Subcutaneous abdominal adipose tissue (tissue), 5 donors: ENCODE measurements around the gene PHC2.
"Not testable (repeated sequence)": the region's sequence is repeated elsewhere in the genome, so short reads cannot be mapped to it uniquely, and the experiment has no call there.

Experiments used
- H3K27ac ChIP-seq: one replicate; pipeline ENCODE4 v1.7.0; 2013; ENCODE audit warnings: low read depth, mild to moderate bottlenecking, inconsistent platforms, low read length, moderate library complexity
- H3K27me3 ChIP-seq, 5 donors: one replicate each; pipeline ENCODE4 v1.7.0; 2013; ENCODE audit warnings: low read length in 5 of 5, inconsistent platforms in 1 of 5; ENCODE audit not compliant: control insufficient read depth in 5 of 5, insufficient read depth in 4 of 5
- H3K36me3 ChIP-seq, 5 donors: one replicate each; pipeline ENCODE4 v1.7.0; 2013; ENCODE audit warnings: low read length in 5 of 5; ENCODE audit not compliant: control insufficient read depth in 5 of 5, insufficient read depth in 5 of 5
- H3K4me1 ChIP-seq, 5 donors: one replicate each; pipeline ENCODE4 v1.7.0; 2013; ENCODE audit warnings: low read length in 5 of 5, mild to moderate bottlenecking in 3 of 5, moderate library complexity in 1 of 5; ENCODE audit not compliant: control insufficient read depth in 5 of 5, insufficient read depth in 5 of 5
- H3K4me3 ChIP-seq, 5 donors: one replicate each; pipeline ENCODE4 v1.7.0; 2013; ENCODE audit warnings: low read length in 5 of 5, low read depth in 1 of 5
- H3K9ac ChIP-seq, 5 donors: one replicate each; pipeline ENCODE4 v1.7.0; 2013; ENCODE audit warnings: low read length in 5 of 5, mild to moderate bottlenecking in 4 of 5, moderate library complexity in 3 of 5
- H3K9me3 ChIP-seq, 5 donors: one replicate each; pipeline ENCODE4 v1.7.0; 2013; ENCODE audit warnings: low read length in 5 of 5; ENCODE audit not compliant: control insufficient read depth in 5 of 5
- donor health status: healthy.
- donor health status: healthy.
- donor health status: healthy.
- donor health status: healthy.
- donor health status: healthy.

Gene PHC2

DNA sequence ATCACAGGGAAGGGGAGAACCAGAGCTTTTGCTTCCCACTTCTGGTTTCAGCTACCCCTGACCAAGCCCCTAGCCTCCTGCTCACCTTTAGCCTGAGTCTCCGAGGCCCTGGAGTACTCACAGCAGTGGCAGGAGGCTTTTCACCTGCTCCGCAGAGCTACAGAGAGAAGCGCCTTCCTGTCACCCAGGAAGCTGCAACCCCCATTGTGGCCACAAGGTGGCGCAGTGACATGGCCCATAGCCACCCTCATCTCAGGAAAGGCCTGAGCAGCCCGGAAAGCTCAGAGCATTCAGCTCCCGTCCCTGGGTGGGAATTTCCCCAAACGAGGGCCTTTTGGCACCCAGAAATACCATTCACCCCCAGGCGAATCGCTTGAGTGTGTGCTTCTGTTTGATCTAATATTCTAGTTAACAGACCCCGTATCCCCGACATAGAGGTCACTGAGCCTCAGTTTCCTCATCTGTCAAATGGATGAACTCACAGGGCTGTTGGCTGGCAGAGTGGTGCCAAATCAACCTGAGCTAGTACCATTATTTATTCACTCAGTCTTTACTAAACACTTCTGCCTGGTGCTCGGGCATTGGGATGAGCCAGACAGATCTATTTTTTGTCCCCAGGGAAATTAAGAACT lies 135.3 kb downstream of the PHC2 start:
- no peak overlapping the region for H3K9ac ChIP-seq

DNA sequence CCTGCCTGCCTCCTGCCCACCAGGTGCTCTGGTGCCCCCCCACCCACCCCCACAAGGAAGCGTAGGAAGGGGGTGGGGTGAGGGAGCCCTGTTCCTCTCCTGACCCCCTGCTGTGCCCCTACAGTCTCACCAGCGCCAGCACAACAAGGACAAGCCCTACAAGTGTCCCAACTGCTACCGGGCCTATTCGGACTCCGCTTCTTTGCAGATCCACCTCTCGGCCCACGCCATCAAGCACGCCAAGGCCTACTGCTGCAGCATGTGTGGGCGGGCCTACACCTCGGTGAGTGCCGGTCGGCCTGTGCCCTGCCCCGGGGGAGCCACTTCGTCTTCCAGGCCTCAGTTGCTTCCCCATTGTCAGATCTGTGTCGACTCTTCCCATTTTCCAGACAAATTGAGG lies 135.9 kb downstream of the PHC2 start:
- peaks cover 2 to 64% (median 44%) of the 10 kb centered on the region in 5 donors for H3K36me3 ChIP-seq

More for the DNA sequence above, 135.3 kb downstream of the PHC2 start:
- H3K4me3 ChIP-seq = no peak overlapping the region
- H3K9me3 ChIP-seq = no peaks in the 10 kb centered on the region
- H3K4me1 ChIP-seq = peaks cover 3 to 8% (median 4%) of the 10 kb centered on the region in 5 donors
- no peaks in the 10 kb centered on the region for H3K27me3 ChIP-seq
- peaks cover 2 to 66% (median 44%) of the 10 kb centered on the region in 5 donors for H3K36me3 ChIP-seq
- peak overlapping the region; percentile 50 for H3K27ac ChIP-seq

DNA sequence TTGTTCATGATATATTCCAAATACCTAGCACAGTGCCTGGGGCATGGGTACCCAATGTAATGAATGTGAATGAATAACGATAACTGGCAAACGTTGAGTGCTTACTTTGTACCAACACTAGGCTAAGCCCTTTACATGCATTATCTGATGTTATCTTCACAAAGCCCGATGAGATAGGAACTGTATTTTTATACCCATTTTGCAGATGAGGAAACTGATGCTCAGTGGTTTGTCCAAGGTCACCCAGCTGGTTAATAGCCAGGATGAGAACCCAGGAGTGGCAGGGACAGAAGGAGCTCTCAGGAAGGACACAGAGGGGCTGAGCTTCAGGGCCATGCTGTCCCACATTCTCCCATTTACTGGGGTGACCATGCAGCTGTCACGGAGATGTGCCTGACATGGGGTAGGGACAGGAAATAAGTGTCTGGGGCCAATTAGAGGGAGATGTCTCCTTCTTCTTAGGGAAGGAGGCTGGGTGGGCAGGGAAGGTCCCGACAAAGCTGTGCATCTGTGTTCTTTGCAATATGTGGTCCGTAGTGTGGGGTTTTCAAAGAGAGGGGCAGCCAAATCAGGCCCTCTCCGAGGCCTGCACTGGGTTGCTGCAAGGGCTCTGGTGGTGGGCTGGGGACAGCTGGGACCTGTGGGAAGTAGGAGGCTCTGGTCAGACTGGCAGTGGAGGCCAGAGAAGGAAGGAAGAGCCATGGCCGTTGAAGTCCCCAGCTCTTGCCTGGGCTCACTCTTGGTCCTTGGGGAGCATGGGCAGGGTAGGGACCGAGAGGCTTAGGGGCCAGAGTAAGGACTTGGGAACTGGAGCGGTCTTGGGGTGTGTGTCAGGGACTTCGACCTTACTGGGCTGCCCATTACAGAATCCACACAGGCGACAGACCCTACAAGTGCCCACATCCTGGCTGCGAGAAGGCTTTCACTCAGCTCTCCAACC lies 136.6 kb downstream of the PHC2 start:
- Histone ChIP-seq H3K4me3 (no peak overlapping the region), H3K9me3 (no peaks in the 10 kb centered on the region), H3K27me3 (no peaks in the 10 kb centered on the region), H3K9ac (no peak overlapping the region), H3K4me1 (peaks cover 0 to 6% (median 4%) of the 10 kb centered on the region in 5 donors), H3K36me3 (peaks cover 2 to 60% (median 43%) of the 10 kb centered on the region in 5 donors), H3K27ac (no peak overlapping the region)

More for the DNA sequence above, 135.9 kb downstream of the PHC2 start:
- Histone ChIP-seq H3K4me3 (no peak overlapping the region), H3K4me1 (peaks cover 0 to 6% (median 4%) of the 10 kb centered on the region in 5 donors), H3K9me3 (no peaks in the 10 kb centered on the region), H3K9ac (no peak overlapping the region), H3K27me3 (no peaks in the 10 kb centered on the region), H3K27ac (no peak overlapping the region)

DNA sequence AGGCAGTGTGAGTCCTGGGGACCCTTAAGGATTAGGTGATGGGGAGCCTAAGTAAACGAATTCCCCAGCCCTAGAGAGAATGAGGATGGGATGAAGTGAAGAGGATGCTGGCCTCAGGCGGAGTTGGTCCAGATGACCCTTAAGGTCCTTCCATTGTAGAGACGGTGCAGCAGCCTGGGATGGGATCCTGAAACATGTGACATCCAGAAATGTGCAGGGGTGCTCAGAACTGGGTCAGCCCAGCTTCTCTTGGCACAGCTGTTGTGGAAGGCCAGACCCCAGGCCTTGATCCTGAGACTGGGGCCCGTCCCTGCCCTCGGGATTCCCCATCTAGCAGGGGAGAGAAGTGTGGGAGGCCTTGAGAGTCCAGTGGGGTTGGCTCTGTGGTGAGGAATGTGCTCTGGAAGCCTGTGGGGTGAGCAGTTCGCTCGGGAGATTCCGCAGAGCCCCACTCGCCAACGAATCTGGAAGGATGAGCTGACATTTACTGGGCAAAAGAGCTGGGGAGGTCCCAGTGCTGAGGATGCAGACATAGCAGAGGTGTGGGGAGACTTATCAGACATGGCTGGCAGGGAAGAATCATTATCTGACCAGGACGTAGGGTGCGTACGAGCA lies 138.1 kb downstream of the PHC2 start:
- Histone ChIP-seq H3K9ac (no peak overlapping the region), H3K27me3 (no peaks in the 10 kb centered on the region), H3K36me3 (peaks cover 2 to 60% (median 44%) of the 10 kb centered on the region in 5 donors), H3K9me3 (no peaks in the 10 kb centered on the region), H3K4me1 (peaks cover 0 to 6% (median 2%) of the 10 kb centered on the region in 5 donors), H3K27ac (no peak overlapping the region), H3K4me3 (no peak overlapping the region)

DNA sequence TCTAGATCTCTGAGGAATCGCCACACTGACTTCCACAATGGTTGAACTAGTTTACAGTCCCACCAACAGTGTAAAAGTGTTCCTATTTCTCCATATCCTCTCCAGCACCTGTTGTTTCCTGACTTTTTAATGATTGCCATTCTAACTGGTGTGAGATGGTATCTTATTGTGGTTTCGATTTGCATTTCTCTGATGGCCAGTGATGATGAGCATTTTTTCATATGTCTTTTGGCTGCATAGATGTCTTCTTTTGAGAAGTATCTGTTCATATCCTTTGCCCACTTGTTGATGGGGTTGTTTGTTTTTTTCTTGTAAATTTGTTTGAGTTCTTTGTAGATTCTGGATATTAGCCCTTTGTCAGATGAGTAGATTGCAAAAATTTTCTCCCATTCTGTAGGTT lies 140.3 kb downstream of the PHC2 start:
- H3K27ac ChIP-seq, H3K27me3 ChIP-seq, H3K9me3 ChIP-seq, H3K9ac ChIP-seq, H3K4me3 ChIP-seq: not testable (repeated sequence)
- Histone ChIP-seq H3K4me1 (peaks cover 0 to 15% (median 0%) of the 10 kb centered on the region in 5 donors), H3K36me3 (peaks cover 2 to 52% (median 36%) of the 10 kb centered on the region in 5 donors)

DNA sequence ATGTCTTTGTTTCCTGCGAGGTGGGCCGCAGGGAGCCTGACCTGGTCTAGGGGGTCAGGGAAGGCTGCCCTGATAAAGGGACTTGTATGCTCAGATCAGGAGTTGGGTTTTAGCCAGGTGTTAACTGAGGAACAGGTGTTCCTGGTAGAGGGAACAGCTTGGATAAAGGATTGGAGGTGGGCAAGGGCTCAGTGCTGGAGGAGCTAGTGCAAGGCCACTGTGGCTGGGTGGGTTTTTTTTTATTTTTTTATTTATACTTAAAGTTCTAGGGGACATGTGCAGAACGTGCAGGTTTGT lies 141.1 kb downstream of the PHC2 start:
- Histone ChIP-seq H3K4me3 (no peak overlapping the region), H3K27me3 (no peaks in the 10 kb centered on the region), H3K27ac (no peak overlapping the region), H3K9ac (no peak overlapping the region), H3K9me3 (no peaks in the 10 kb centered on the region), H3K4me1 (peaks cover 0 to 13% (median 0%) of the 10 kb centered on the region in 5 donors), H3K36me3 (peaks cover 2 to 52% (median 34%) of the 10 kb centered on the region in 5 donors)

DNA sequence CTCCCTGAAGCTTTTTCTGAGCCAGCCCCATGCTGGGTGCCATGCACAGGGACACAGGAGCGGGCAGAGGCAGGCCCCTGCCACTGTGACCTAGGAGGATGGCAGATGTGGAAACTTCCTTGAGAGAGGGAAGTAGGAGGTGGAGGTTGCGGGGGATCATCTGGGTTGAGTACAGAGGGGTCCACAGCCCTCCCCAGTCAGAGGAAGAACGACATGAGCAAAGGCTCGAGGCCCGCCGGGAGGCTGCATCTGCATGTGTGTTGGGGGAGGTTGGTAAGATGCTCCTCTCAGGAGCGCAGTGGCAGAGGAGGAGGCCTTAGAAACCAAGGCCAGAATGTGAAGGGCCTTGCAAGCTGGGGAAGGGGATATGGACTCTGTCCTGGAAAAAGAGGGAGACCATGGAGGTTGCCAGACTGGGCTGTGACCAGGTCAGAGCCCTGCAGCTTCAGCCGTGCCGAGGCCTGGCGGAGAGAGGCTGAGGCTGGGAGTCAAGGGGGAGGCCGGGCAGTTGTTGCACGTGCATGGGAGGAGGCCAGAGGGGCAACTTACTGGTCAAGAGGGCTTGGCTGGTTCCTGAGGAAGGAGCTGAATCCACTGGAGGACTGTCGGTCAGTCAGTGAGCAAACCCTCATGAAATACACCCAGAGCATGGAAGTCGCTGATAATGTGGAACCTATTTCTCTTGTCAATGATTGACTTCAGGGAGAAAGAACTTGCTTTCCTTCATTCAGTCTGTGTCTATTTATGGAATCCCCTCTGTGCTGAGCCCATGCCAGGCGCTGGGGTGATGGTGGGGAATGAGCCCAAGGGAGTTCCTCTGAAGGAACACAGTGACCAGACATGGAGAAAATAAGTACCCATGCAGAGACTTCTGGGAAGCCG lies 141.7 kb downstream of the PHC2 start:
- Histone ChIP-seq H3K4me3 (no peak overlapping the region), H3K9me3 (no peaks in the 10 kb centered on the region), H3K9ac (no peak overlapping the region), H3K36me3 (peaks cover 2 to 49% (median 31%) of the 10 kb centered on the region in 5 donors), H3K27ac (no peak overlapping the region), H3K4me1 (peaks cover 0 to 13% (median 0%) of the 10 kb centered on the region in 5 donors), H3K27me3 (no peaks in the 10 kb centered on the region)

DNA sequence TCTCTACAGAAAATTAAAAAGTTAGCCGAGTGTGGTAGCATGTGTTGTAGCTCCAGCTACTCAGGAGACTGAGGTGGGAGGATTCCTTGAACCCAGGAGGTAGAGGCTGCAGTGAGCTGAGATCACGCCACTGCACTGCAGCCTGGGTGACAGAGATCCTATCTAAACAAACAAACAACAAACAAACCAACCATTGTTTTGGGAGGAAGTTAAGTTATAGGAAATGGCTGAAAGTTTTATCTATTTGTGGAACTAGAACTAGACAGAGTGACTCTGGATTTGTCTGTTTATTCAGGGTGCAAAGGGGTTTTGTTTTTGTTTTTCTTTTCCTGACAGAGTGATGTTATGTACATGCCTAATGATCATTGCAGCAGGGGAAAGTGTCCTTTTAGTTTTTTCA lies 143.6 kb downstream of the PHC2 start:
- no peak overlapping the region for H3K4me3 ChIP-seq
- H3K27me3 ChIP-seq = no peaks in the 10 kb centered on the region
- H3K27ac ChIP-seq = no peak overlapping the region
- H3K36me3 ChIP-seq = peaks cover 0 to 49% (median 27%) of the 10 kb centered on the region in 5 donors
- H3K4me1 ChIP-seq = peaks cover 0 to 13% (median 0%) of the 10 kb centered on the region in 5 donors
- no peak overlapping the region for H3K9ac ChIP-seq
- H3K9me3 ChIP-seq = no peaks in the 10 kb centered on the region

DNA sequence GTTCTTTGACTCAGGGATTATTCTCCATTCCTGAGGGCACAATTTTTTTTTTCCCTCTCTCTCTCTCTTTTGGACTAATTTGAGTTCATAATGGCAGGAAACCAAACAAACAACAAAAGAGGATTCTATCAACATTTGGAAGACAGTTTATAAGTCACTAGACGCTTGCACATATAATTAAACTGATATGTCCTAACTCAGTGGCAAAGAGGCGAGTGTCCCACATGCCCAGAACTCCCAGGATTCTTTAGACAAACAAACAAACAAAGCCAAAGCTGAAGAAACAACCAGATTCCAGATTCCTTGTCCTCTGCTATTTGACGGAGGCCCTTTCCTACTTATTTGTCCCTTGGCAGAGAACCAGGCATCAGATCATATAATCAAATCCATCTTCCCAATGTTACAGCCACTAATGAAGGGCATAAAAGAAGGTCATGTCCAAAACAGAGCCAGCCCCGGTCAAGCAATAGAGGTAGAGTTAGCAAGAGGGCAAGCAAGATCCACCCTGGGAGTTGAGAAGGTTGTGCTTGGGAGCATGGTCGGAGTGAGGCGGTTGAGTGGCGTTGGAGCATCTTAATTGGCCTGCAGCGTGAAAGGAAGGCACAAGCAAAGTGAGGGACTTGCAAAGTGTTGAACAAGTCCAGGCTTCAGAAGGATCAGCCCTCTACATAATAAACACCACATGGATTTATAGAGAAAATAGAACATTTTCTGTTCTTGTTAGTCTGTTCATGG lies 144.3 kb downstream of the PHC2 start:
- Histone ChIP-seq H3K4me3 (no peak overlapping the region), H3K9me3 (no peaks in the 10 kb centered on the region), H3K27me3 (no peaks in the 10 kb centered on the region), H3K9ac (no peak overlapping the region), H3K27ac (no peak overlapping the region), H3K36me3 (peaks cover 0 to 56% (median 32%) of the 10 kb centered on the region in 5 donors), H3K4me1 (peaks cover 0 to 13% (median 0%) of the 10 kb centered on the region in 5 donors)
